Natural killer cell (primary cell): Measurements from ENCODE around the gene BMERB1. TPM values are rescaled to one million over a fixed set of nuclear protein-coding genes. Genes with fewer than 3 reads are reported as not detected.

ENCODE experiments used
- ATAC-seq, 3 donors: fragments of 150-1000 bp in 2 of 3; fragments of 200-7000 bp in 1 of 3; cut with Tn5 transposase; 1 replicate in 1 of 3; 2 replicates in 2 of 3; pipeline ENCODE4 v1.10.0; 2021; ENCODE audit warnings: mild to moderate bottlenecking in 2 of 3, moderate library complexity in 2 of 3
- DNase-seq, 2 donors: peaks; one replicate each; pipeline versions ENCODE4 v3.0.0 to v3.0.0-alpha.2; 2013 to 2021; ENCODE audit warnings: mixed read lengths in 1 of 2
- H3K27ac ChIP-seq: one replicate; pipeline ENCODE4 v1.5.1; 2013; ENCODE audit warnings: mild to moderate bottlenecking, low read length
- H3K27me3 ChIP-seq: one replicate; pipeline ENCODE4 v1.6.1; 2013; ENCODE audit warnings: low read length; ENCODE audit not compliant: control insufficient read depth, insufficient read depth
- H3K36me3 ChIP-seq: one replicate; pipeline ENCODE4 v1.6.1; 2013; ENCODE audit warnings: low read length; ENCODE audit not compliant: control insufficient read depth, insufficient read depth
- H3K4me1 ChIP-seq: one replicate; pipeline ENCODE4 v1.6.1; 2013; ENCODE audit warnings: low read length; ENCODE audit not compliant: control insufficient read depth, insufficient read depth
- H3K4me3 ChIP-seq: one replicate; pipeline ENCODE4 v1.5.1; 2013; ENCODE audit warnings: low read length
- H3K9me3 ChIP-seq: one replicate; pipeline ENCODE4 v1.6.1; 2013; ENCODE audit warnings: low read length; ENCODE audit not compliant: control insufficient read depth, insufficient read depth
- H3K27ac Mint-ChIP-seq, 2 donors: one replicate each; pipeline ENCODE4 v1.8.0; 2022; ENCODE audit warnings: mild to moderate bottlenecking in 2 of 2, mixed read lengths in 2 of 2, moderate library complexity in 1 of 2
- H3K27me3 Mint-ChIP-seq, 2 donors: one replicate each; pipeline ENCODE4 v1.8.0; 2022; ENCODE audit warnings: low read depth in 2 of 2, mixed read lengths in 2 of 2
- H3K36me3 Mint-ChIP-seq: one replicate; pipeline ENCODE4 v1.8.0; 2022; ENCODE audit warnings: mixed read lengths
- H3K4me1 Mint-ChIP-seq, 2 donors: one replicate each; pipeline ENCODE4 v1.8.0; 2022; ENCODE audit warnings: mixed read lengths in 2 of 2
- H3K4me3 Mint-ChIP-seq: one replicate; pipeline ENCODE4 v1.8.0; 2022; ENCODE audit warnings: mild to moderate bottlenecking, moderate library complexity, mixed read lengths
- H3K9me3 Mint-ChIP-seq, 2 donors: one replicate each; pipeline ENCODE4 v1.8.0; 2022; ENCODE audit warnings: mixed read lengths in 2 of 2
- CTCF ChIP-seq: fragments of 200-600 bp; IDR thresholded peaks from one replicate; pipeline ENCODE4 v1.8.0; 2022; ENCODE audit warnings: antibody characterized with exemption
- WGBS: methylation state at CpG from one replicate; pipeline ENCODE4 v1.1.7; 2013; ENCODE audit warnings: missing lambda C conversion rate; ENCODE audit not compliant: insufficient coverage; 5-methylcytosine and 5-hydroxymethylcytosine counted together
- intact Hi-C: fragments of 100-400 bp; cut with micrococcal nuclease; formaldehyde crosslinking; loops from one replicate; pipeline ENCODE4 v1.14.2; 2022
- total RNA-seq, 4 donors: library from RNA; stranded (reverse); fragments of 120-200 nt in 1 of 4; gene quantifications; one replicate each; pipeline versions ENCODE4 v1.2.3 to v1.2.4, GENCODE V29; 2013 to 2022

Gene BMERB1
- total RNA-seq, 3 donors from 2014 or later (not counting 1 experiment from before 2014, with no cell fraction given), result 3.7 to 6.7 (median 4.5) TPM

GRCh38 chr16:15486661-15487060, 52.3 kb downstream of the BMERB1 start:
- Histone ChIP-seq H3K4me1 (no peaks in the 10 kb centered on the region), H3K36me3 (no peaks in the 10 kb centered on the region), H3K4me3 (no peak overlapping the region), H3K9me3 (no peaks in the 10 kb centered on the region), H3K27ac (no peak overlapping the region), H3K27me3 (no peaks in the 10 kb centered on the region)
- Mint-ChIP-seq H3K27ac (no peak overlapping the region), H3K36me3 (no peaks in the 10 kb centered on the region), H3K9me3 (no peaks in the 10 kb centered on the region), H3K4me1 (peaks cover 0 to 8% of the 10 kb centered on the region in 2 donors), H3K4me3 (no peak overlapping the region), H3K27me3 (no peaks in the 10 kb centered on the region)
- ATAC-seq (no peak), DNase-seq (no peak)
- intact Hi-C loops, result no loop called here
- WGBS, result no CpG with 5 or more reads among the region's 1 CpG
- TF ChIP-seq CTCF, result no peak

GRCh38 chr16:15487336-15488284, 53.2 kb downstream of the BMERB1 start:
- Histone ChIP-seq H3K4me1 (no peaks in the 10 kb centered on the region), H3K27ac (no peak overlapping the region), H3K4me3 (no peak overlapping the region), H3K9me3 (no peaks in the 10 kb centered on the region), H3K27me3 (no peaks in the 10 kb centered on the region), H3K36me3 (no peaks in the 10 kb centered on the region)
- no peaks in the 10 kb centered on the region for H3K36me3 Mint-ChIP-seq
- H3K4me3 Mint-ChIP-seq, result no peak overlapping the region
- no peak overlapping the region for H3K27ac Mint-ChIP-seq
- DNase-seq (no peak), ATAC-seq (no peak)
- no peaks in the 10 kb centered on the region for H3K27me3 Mint-ChIP-seq
- no peak for TF ChIP-seq CTCF
- intact Hi-C loops, result no loop called here
- H3K4me1 Mint-ChIP-seq, result peaks cover 0 to 4% of the 10 kb centered on the region in 2 donors
- WGBS, result 94% methylated on average over 12 of the region's 12 CpGs
- no peaks in the 10 kb centered on the region for H3K9me3 Mint-ChIP-seq

- H3K36me3 Mint-ChIP-seq, result no peaks in the 10 kb centered on the region
- WGBS, result 86% methylated on average over 3 of the region's 3 CpGs
- intact Hi-C loops, result no loop called here
Measured at GRCh38 chr16:15489016-15489415, 54.6 kb downstream of the BMERB1 start.

More at GRCh38 chr16:15489016-15489415, 54.6 kb downstream of the BMERB1 start:
- TF ChIP-seq CTCF, result no peak
- ATAC-seq (no peak), DNase-seq (no peak)
- Histone ChIP-seq H3K9me3 (no peaks in the 10 kb centered on the region), H3K36me3 (no peaks in the 10 kb centered on the region), H3K4me1 (no peaks in the 10 kb centered on the region), H3K4me3 (no peak overlapping the region), H3K27ac (no peak overlapping the region), H3K27me3 (no peaks in the 10 kb centered on the region)
- Mint-ChIP-seq H3K27ac (no peak overlapping the region), H3K9me3 (no peaks in the 10 kb centered on the region), H3K27me3 (peaks cover 0 to 4% of the 10 kb centered on the region in 2 donors), H3K4me1 (peaks cover 0 to 4% of the 10 kb centered on the region in 2 donors), H3K4me3 (no peak overlapping the region)
